Measurements from ENCODE around the gene MAPK8.

The MAPK8 gene

DNA sequence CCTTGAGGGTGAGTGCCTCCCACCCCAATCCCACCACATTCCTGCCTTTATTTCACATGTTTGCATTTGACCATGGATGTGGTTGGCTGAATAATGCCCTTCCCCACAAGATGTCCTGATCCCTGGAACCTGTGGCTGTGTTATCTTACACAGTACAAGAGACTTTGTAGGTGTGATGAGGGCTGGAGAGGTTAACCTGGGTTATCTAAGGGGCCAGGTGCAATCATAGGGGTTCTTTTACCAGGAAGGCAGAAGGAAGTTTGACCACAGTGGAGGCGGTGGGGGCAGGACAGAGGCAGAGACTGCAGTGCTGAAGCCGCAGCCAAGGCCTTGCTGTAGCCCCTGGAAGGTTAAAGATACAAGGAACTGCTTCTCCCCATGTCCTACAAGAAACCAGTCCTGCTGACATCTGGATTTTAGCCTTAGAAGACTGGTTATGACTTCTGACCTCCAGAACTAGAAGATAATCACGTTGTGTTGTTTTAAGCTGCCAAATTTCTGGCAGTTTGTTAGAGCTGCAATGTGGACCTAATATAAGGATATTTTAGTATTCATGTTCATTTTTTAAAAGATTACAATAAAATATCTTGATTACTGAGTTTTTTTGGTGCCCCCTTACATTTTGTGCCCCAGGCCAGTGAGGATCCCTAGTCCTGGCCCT, 161.8 kb downstream of the MAPK8 start:
- TF ChIP-seq, protein P1, sequence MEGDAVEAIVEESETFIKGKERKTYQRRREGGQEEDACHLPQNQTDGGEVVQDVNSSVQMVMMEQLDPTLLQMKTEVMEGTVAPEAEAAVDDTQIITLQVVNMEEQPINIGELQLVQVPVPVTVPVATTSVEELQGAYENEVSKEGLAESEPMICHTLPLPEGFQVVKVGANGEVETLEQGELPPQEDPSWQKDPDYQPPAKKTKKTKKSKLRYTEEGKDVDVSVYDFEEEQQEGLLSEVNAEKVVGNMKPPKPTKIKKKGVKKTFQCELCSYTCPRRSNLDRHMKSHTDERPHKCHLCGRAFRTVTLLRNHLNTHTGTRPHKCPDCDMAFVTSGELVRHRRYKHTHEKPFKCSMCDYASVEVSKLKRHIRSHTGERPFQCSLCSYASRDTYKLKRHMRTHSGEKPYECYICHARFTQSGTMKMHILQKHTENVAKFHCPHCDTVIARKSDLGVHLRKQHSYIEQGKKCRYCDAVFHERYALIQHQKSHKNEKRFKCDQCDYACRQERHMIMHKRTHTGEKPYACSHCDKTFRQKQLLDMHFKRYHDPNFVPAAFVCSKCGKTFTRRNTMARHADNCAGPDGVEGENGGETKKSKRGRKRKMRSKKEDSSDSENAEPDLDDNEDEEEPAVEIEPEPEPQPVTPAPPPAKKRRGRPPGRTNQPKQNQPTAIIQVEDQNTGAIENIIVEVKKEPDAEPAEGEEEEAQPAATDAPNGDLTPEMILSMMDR (IDR thresholded peaks at IDR 0.05; ENCODE audit: low read depth, low read length, missing control alignments), result no peak
- no peak overlapping the region for H3K4me3 ChIP-seq (ENCODE audit: low read depth, low read length)
- DNase-seq (ENCODE audit: low read depth), result no peak

- no peak for DNase-seq (ENCODE audit: low read depth)
- TF ChIP-seq, protein P1 (IDR thresholded peaks at IDR 0.05; ENCODE audit: low read depth, low read length, missing control alignments), result no peak
- no peak overlapping the region for H3K4me3 ChIP-seq (ENCODE audit: low read depth, low read length)
Observed at GRCh38 chr10:48468866-48469511, 162.5 kb downstream of the MAPK8 start.

DNA sequence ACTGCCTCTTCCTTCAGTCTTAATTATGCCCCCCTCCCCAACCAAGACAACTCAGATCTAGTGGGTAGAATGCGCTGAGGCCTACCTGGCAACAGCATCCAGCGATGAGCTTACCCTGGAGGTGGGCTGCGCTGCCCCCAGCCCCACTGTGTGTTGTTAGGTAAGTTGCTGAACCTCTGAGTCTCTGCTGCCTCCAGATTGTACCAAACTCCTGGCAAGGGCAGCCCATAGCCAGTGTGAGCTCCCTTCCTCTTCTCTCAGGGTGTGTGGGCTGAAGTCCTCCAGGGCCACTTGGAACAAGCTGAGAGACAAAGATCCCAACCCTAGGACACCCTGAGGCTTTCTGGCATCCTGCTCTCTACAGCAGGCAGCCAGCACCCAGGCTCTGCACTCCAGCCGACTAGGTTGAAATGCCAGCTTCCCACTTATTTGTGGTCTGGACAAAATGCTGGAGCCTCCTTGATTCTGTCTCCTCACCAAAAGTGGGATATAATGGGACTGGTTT, 163.1 kb downstream of the MAPK8 start:
- no peak overlapping the region for H3K4me3 ChIP-seq (ENCODE audit: low read depth, low read length)
- DNase-seq (ENCODE audit: low read depth), result no peak
- TF ChIP-seq, protein P1 (IDR thresholded peaks at IDR 0.05; ENCODE audit: low read depth, low read length, missing control alignments), result no peak

DNA sequence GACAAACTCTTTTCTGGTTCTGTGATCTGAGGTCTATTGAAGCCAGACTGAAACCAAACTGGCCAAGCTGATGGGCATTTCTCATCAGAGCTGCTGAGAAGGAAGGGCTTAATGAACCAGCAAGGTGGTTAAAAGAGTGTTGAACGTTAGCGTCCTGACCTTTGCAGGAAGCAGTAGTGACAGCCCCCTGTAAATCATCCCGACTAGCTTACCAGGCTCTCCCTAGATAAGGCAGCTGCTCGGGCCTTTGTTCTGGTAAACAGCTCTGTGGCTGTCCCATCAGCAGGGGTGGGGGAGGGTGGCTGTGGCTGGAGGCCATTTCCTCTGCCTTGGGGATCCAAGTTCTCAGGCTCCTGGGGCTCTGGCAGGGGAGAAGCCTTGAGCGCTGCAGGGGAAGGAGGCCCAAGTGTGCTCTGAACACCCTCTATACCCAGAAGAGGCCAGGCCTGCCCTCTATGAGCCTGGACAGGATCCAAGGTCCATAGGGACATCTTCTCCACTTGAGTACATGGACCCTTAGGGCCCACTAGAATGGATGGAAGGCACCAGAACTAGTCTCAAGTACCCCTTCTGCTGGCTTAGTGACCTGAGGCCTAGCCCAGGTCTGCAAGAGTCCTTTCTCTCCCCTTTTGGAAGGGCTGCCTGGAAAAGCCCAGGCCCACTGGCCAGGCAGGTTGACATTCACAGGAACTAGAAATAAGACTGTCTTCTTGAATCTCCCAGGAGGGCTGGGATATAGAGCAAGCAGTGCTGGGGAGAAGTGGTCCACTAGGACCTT, 163.8 kb downstream of the MAPK8 start:
- TF ChIP-seq, protein P1 (IDR thresholded peaks at IDR 0.05; ENCODE audit: low read depth, low read length, missing control alignments), result no peak
- no peak for DNase-seq (ENCODE audit: low read depth)
- no peak overlapping the region for H3K4me3 ChIP-seq (ENCODE audit: low read depth, low read length)

DNA sequence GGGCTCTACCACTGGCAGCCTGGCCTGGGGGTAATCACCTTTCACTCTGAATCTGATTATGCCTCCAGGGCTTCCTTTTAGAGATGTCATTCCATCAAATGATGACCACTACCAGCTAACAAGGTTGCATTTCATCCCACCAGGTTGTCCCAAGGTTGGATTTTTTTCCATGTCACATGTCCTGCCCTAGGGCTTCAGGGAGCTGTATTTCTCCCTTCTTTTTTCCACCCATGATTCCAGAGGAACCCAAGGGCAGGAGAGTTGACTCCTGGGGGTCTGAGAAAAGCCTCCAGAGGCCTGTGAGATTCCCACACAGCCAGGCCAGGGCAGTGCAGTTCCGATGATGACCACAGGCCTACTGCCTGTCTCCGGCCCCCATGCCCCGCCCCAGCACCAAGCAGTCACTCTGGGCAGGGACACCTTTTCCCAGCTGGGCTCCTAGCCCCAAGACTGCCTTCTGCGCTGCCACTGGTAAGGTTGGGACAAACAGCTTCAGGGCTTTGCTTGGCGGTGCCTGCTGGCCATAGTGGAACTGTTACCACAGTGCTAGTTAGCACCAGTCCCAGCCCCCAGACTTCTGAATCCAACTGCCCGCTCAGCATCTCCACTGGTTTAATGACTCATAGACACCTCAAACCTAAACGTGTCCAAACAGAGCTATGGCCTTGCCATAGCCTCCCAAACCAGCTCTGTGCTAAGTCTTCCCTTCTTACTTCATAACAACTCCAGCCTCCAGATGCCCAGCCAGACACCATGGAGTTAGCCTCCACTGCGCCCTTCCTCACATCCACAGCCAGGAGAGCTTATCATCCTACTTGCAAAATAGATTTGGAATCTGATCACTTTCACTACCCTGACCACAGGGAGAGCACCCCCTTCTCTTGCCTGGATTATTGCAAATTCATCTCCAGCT, 164.7 kb downstream of the MAPK8 start:
- no peak overlapping the region for H3K4me3 ChIP-seq (ENCODE audit: low read depth, low read length)
- DNase-seq (ENCODE audit: low read depth), result no peak
- TF ChIP-seq, protein P1 (IDR thresholded peaks at IDR 0.05; ENCODE audit: low read depth, low read length, missing control alignments), result no peak

DNA sequence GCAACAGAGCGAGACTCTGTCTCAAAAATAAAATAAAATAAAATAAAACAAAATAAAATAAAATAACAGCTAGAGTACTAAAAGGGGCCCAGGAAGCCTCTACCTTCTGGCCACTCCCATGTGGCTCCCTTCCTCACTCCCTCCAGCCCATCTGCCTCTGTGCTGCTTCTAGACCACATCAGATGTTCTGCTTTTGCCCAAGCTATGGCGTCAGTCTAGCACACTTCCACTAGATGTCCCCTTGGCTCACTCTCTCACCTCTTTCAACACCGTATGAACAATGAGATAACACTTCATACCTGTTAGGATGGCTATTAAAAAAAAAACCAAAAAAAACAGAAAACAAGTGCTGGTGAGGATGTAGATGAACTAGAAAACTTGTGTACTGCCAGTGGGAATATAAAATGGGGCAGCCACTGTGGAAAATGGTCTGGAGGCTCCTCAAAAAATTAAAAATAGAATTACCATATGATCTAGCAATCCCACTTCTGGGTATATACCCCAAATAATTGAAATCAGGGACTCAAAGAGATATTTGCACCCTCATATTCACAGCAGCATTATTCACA, 166.1 kb downstream of the MAPK8 start:
- DNase-seq (ENCODE audit: low read depth), result no peak
- TF ChIP-seq, protein P1 (IDR thresholded peaks at IDR 0.05; ENCODE audit: low read depth, low read length, missing control alignments), result no peak
- no peak overlapping the region for H3K4me3 ChIP-seq (ENCODE audit: low read depth, low read length)
